GM12878 (cell line): Measurements from ENCODE around the gene CAV2. TPM values are rescaled to one million over a fixed set of nuclear protein-coding genes. Genes with fewer than 3 reads are reported as not detected.

Experiments used
- ATAC-seq: fragments of 200-7000 bp; cut with Tn5 transposase; 3 replicates; pipeline ENCODE4 v1.9.1; 2020; ENCODE audit warnings: mild to moderate bottlenecking, moderate library complexity
- BruUV-seq: library from RNA; stranded (reverse); fragments of 400-500 nt; replicated peaks from 2 replicates; lab custom pipeline; 2021; lab: Mats Ljungman, UMichigan
- CTCF ChIA-PET: fragments of 300-600 bp; sonication (Branson Sonifier 250); formaldehyde crosslinking; extraction: SDS; loops from one replicate; lab custom pipeline; 2021; ENCODE audit warnings: inconsistent platforms; lab: Yijun Ruan, JAX
- POLR2A ChIA-PET: fragments of 350-600 bp; formaldehyde crosslinking; extraction: SDS; loops from one replicate; lab custom pipeline; 2021; ENCODE audit warnings: inconsistent platforms; lab: Charles Lee
- RAD21 ChIA-PET: fragments of 300-600 bp; sonication (Branson Sonifier 250); formaldehyde crosslinking; loops from one replicate; lab custom pipeline; 2023; ENCODE audit warnings: antibody characterized with exemption; ENCODE audit not compliant: unreplicated experiment; lab: Charles Lee
- SMC1A ChIA-PET: fragments of 300-600 bp; sonication (Branson Sonifier 250); formaldehyde crosslinking; loops from one replicate; lab custom pipeline; 2023; ENCODE audit not compliant: unreplicated experiment, uncharacterized antibody; lab: Charles Lee
- DNase-seq: peaks from one replicate; pipeline ENCODE4 v3.0.0-alpha.2; 2011; ENCODE audit warnings: low read depth, low spot score
- FAIRE-seq: peaks from 3 replicates; lab custom pipeline; 2011; peaks lifted over from hg19 to GRCh38; lab: Jason Lieb, UNC
- H2AFZ ChIP-seq: 2 replicates; pipeline ENCODE4 v1.6.0; 2011; ENCODE audit warnings: low read depth, low read length, control low read depth; ENCODE audit not compliant: control insufficient read depth
- H3K27ac ChIP-seq: 2 replicates; pipeline ENCODE4 v1.5.1; 2011; ENCODE audit warnings: control low read depth; ENCODE audit not compliant: control insufficient read depth, insufficient read depth
- H3K27me3 ChIP-seq, 2 experiments: replicated peaks in 1 of 2; 2 replicates each; pipeline versions ENCODE4 v1.6.0 to v1.6.1; 2011; ENCODE audit warnings: low read length in 1 of 2; ENCODE audit not compliant: control insufficient read depth in 2 of 2, insufficient read depth in 2 of 2
- H3K36me3 ChIP-seq, 2 experiments: 2 replicates each; pipeline ENCODE4 v1.5.1; 2011; ENCODE audit warnings: low read length in 1 of 2; ENCODE audit not compliant: control insufficient read depth in 2 of 2, insufficient read depth in 2 of 2
- H3K4me1 ChIP-seq: 2 replicates; pipeline ENCODE4 v1.6.1; 2011; ENCODE audit warnings: mild to moderate bottlenecking, low read length, moderate library complexity, mixed read lengths; ENCODE audit not compliant: control insufficient read depth, insufficient read depth
- H3K4me2 ChIP-seq: 2 replicates; pipeline ENCODE4 v1.6.0; 2011; ENCODE audit warnings: control low read depth; ENCODE audit not compliant: control insufficient read depth, insufficient read depth
- H3K4me3 ChIP-seq: fragments of 200-600 bp; sonication (generic); 2 replicates; pipeline ENCODE4 v1.5.1; 2016
- H3K79me2 ChIP-seq: 2 replicates; pipeline ENCODE4 v1.6.0; 2011; ENCODE audit warnings: low read length; ENCODE audit not compliant: control insufficient read depth, insufficient read depth
- H3K9ac ChIP-seq: 2 replicates; pipeline ENCODE4 v1.8.0; 2011; ENCODE audit warnings: low read length, control low read depth, mixed read lengths; ENCODE audit not compliant: control insufficient read depth, insufficient read depth
- H3K9me3 ChIP-seq: replicated peaks from 3 replicates; pipeline ENCODE4 v1.5.1; 2011; ENCODE audit warnings: mild to moderate bottlenecking, low read length; ENCODE audit not compliant: control insufficient read depth, insufficient read depth
- H4K20me1 ChIP-seq: 2 replicates; pipeline ENCODE4 v1.6.0; 2011; ENCODE audit not compliant: control insufficient read depth, insufficient read depth
- BHLHE40 ChIP-seq, 2 experiments: fragments of 450-650 bp in 1 of 2; IDR thresholded peaks; 2 replicates each; pipeline ENCODE4 v1.6.1; 2011 to 2017; ENCODE audit warnings: low read depth in 2 of 2, borderline replicate concordance in 1 of 2, improper control_type of control experiment in 1 of 2, low read length in 1 of 2, mild to moderate bottlenecking in 1 of 2
- DPF2 ChIP-seq: fragments of 450-650 bp; IDR thresholded peaks from 2 replicates; pipeline ENCODE4 v1.6.1; 2017; ENCODE audit warnings: mild to moderate bottlenecking
- EZH2 ChIP-seq: IDR thresholded peaks from 2 replicates; pipeline ENCODE4 v1.6.1; 2012; ENCODE audit warnings: low read depth, mild to moderate bottlenecking, control low read depth, inconsistent platforms, low read length, borderline replicate concordance; ENCODE audit not compliant: control insufficient read depth
- NFIC ChIP-seq: IDR thresholded peaks from 2 replicates; pipeline ENCODE4 v1.6.1; 2012; ENCODE audit warnings: low read depth, mild to moderate bottlenecking, inconsistent platforms, low read length, moderate library complexity
- NFXL1 ChIP-seq: fragments of 450-650 bp; IDR thresholded peaks from 2 replicates; pipeline ENCODE4 v1.6.1; 2017; ENCODE audit warnings: antibody characterized with exemption, mild to moderate bottlenecking, borderline replicate concordance
- NFYA ChIP-seq: IDR thresholded peaks from 2 replicates; pipeline ENCODE4 v1.6.1; 2011; ENCODE audit warnings: low read depth, mild to moderate bottlenecking, low read length, improper control_type of control experiment, borderline replicate concordance
- NR2C1 ChIP-seq: fragments of 450-650 bp; IDR thresholded peaks from 2 replicates; pipeline ENCODE4 v1.6.1; 2017; ENCODE audit warnings: antibody characterized with exemption, mild to moderate bottlenecking, moderate library complexity
- NR2C2 ChIP-seq: IDR thresholded peaks from 2 replicates; pipeline ENCODE4 v1.6.1; 2011; ENCODE audit warnings: borderline replicate concordance, low read depth; ENCODE audit not compliant: control insufficient read depth, insufficient read length
- SMARCA5 ChIP-seq: fragments of 450-650 bp; IDR thresholded peaks from 2 replicates; pipeline ENCODE4 v1.6.1; 2017; ENCODE audit warnings: mild to moderate bottlenecking
- ZNF207 ChIP-seq: fragments of 450-650 bp; IDR thresholded peaks from 2 replicates; pipeline ENCODE4 v1.6.1; 2014; ENCODE audit warnings: antibody characterized with exemption, mild to moderate bottlenecking, borderline replicate concordance
- WGBS: methylation state at CpG from one replicate; pipeline ENCODE4 v1.1.6; 2016; ENCODE audit warnings: low lambda C conversion rate; ENCODE audit not compliant: insufficient replicate concordance, insufficient coverage; ENCODE audit errors: missing lambda C conversion rate; 5-methylcytosine and 5-hydroxymethylcytosine counted together
- in situ Hi-C: fragments of 300-500 bp; cut with MboI; formaldehyde crosslinking; loops from 9 replicates; pipeline ENCODE4 v1.14.3; 2018; ENCODE audit warnings: mixed read lengths
- intact Hi-C: fragments of 100-400 bp; cut with micrococcal nuclease; formaldehyde crosslinking; loops from one replicate; pipeline ENCODE4 v1.14.2; 2022; ENCODE audit not compliant: unreplicated experiment
- polyA plus RNA-seq, 11 experiments: library from polyadenylated mRNA; depleted of rRNA in 4 of 11; unstranded in 6 of 11; stranded (reverse) in 5 of 11; fragments of >200 nt; fragmentation: Nextera tagmentation in 4 of 11; fragmentation: Illumina TruSeq in 1 of 11; extraction: Ambion mirVana in 4 of 11; extraction: Trizol in 1 of 11; gene quantifications; 1 replicate in 1 of 11; 2 replicates in 10 of 11; pipeline versions ENCODE4 v1.2.1 to v1.2.3, GENCODE V29; 2011 to 2016; ENCODE audit warnings: inconsistent platforms in 2 of 11, missing spikeins in 2 of 11, low read depth in 1 of 11
- total RNA-seq, 4 experiments: library from RNA; depleted of rRNA in 3 of 4; stranded (reverse); fragments of >200 nt in 3 of 4; fragmentation: Illumina TruSeq in 1 of 4; extraction: Trizol in 1 of 4; gene quantifications; 2 replicates each; pipeline versions ENCODE4 v1.2.1 to v1.2.3, GENCODE V29; 2013 to 2021
- TF ChIP-seq, protein P1 (sequence below): fragments of 450-650 bp; IDR thresholded peaks from 2 replicates; pipeline ENCODE4 v1.6.1; 2017; ENCODE audit warnings: mild to moderate bottlenecking, moderate library complexity
- TF ChIP-seq, protein P2 (sequence below): IDR thresholded peaks from 2 replicates; pipeline ENCODE4 v1.6.1; 2012; ENCODE audit warnings: improper control_type of control experiment, low read depth, low read length; ENCODE audit not compliant: insufficient replicate concordance

The CAV2 gene
- total and polyA plus RNA-seq, 10 of the 15 experiments (the other 5 are each of a cell fraction or from before 2014, with no cell fraction given) = 0.77 to 11.4 (median 2.5) TPM

DNA sequence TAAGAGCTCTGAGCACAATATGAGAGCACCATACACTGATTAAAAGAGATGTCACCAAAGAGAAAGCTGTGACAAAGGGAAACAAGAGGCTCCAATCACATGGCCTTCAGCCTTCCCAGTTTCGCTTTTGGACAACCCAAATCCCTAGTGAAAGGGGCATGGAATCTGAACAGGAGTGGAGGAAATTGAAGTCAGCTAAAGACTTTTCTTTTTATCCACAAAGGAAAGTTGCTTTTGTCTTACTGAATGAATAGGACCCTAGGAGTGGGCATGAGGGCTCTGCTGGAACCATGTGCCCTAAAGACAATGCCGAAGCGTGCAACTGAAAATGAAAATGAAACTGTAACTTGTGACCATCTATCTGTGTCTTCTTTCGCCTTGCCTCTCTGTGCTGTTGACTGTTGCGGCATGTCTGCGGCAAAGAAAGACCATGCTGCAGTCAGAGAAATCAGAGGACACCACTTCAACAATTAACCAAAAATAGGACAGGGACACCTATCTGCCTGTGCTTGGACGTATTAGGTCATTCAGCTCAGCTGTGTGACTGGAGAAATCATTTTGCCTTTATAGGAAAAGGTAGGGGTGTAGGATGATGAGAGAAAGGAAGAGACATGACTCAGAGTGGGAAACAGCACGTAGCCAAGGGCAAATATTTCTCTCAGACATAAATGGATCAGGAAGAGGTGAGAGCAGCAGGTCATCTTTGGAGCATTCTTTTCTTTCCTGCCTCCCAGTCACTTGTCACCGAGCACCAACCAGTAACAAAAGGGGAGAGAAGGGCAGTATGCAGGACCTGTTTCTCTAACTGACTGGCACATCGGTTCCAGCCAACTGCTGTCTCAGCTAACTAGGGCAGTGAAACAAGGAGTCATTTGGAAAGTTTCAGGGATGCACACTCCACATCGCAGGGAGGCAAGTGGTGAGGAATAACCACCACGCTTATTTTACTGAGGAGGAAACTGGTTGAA, 12.3 kb downstream of the CAV2 start:
- intact Hi-C loops = no loop called here
- Histone ChIP-seq H3K4me2 (peak overlapping the region; percentile 98), H3K9me3 (no peaks in the 10 kb centered on the region), H4K20me1 (no peaks in the 10 kb centered on the region), H3K27ac (peak overlapping the region; percentile 79), H3K27me3 (no peaks in the 10 kb centered on the region), H3K79me2 (no peaks in the 10 kb centered on the region), H2AFZ (peak overlapping the region; percentile 99), H3K36me3 (no peaks in the 10 kb centered on the region), H3K4me1 (peaks cover 16% of the 10 kb centered on the region), H3K4me3 (peak overlapping the region; percentile 82), H3K9ac (peak overlapping the region; percentile 64)
- ChIA-PET RAD21 (interaction anchor here (1.4 to 1.9 kb wide), 2 partner anchors 15 to 65 kb away, joined by 3 to 5 read pairs; no protein-coding TSS in a partner anchor), CTCF (interaction anchor here (1.3 to 3.4 kb wide), 2 partner anchors 65 to 79 kb away, joined by 4 to 8 read pairs; no protein-coding TSS in a partner anchor), SMC1A (interaction anchor here (1.6 to 2.0 kb wide), 2 partner anchors 10 to 14 kb away, joined by 4 to 5 read pairs; no protein-coding TSS in a partner anchor), POLR2A (no interaction called here)
- DNase-seq (peak; percentile 72), ATAC-seq (peak; percentile 99), FAIRE-seq (peak; percentile 98)
- in situ Hi-C loops = no loop called here
- WGBS = under 1% methylated on average over 12 of the region's 12 CpGs
- no TSS peak for BruUV-seq
- 0 out of 2 replicates have a peak, but pooled peaks have one; percentile 18 for TF ChIP-seq NFIC
- TF ChIP-seq, protein P1, sequence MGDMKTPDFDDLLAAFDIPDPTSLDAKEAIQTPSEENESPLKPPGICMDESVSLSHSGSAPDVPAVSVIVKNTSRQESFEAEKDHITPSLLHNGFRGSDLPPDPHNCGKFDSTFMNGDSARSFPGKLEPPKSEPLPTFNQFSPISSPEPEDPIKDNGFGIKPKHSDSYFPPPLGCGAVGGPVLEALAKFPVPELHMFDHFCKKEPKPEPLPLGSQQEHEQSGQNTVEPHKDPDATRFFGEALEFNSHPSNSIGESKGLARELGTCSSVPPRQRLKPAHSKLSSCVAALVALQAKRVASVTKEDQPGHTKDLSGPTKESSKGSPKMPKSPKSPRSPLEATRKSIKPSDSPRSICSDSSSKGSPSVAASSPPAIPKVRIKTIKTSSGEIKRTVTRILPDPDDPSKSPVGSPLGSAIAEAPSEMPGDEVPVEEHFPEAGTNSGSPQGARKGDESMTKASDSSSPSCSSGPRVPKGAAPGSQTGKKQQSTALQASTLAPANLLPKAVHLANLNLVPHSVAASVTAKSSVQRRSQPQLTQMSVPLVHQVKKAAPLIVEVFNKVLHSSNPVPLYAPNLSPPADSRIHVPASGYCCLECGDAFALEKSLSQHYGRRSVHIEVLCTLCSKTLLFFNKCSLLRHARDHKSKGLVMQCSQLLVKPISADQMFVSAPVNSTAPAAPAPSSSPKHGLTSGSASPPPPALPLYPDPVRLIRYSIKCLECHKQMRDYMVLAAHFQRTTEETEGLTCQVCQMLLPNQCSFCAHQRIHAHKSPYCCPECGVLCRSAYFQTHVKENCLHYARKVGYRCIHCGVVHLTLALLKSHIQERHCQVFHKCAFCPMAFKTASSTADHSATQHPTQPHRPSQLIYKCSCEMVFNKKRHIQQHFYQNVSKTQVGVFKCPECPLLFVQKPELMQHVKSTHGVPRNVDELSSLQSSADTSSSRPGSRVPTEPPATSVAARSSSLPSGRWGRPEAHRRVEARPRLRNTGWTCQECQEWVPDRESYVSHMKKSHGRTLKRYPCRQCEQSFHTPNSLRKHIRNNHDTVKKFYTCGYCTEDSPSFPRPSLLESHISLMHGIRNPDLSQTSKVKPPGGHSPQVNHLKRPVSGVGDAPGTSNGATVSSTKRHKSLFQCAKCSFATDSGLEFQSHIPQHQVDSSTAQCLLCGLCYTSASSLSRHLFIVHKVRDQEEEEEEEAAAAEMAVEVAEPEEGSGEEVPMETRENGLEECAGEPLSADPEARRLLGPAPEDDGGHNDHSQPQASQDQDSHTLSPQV = no peak
- no peak for TF ChIP-seq NFYA
- TF ChIP-seq SMARCA5 = no peak
- no peak for TF ChIP-seq NR2C2
- TF ChIP-seq EZH2 = no peak
- TF ChIP-seq ZNF207 = no peak; the same call in 1 of the 2 replicates
- TF ChIP-seq NR2C1 = no peak
- TF ChIP-seq BHLHE40 (IDR thresholded peaks at IDR 0.05; ENCODE audit: borderline replicate concordance in 1 of 2, low read depth in 2 of 2, low read length in 1 of 2) = peak; percentile 38 to 63; a peak in 2 of 4 replicates
- no peak for TF ChIP-seq NFXL1
- TF ChIP-seq, protein P2, sequence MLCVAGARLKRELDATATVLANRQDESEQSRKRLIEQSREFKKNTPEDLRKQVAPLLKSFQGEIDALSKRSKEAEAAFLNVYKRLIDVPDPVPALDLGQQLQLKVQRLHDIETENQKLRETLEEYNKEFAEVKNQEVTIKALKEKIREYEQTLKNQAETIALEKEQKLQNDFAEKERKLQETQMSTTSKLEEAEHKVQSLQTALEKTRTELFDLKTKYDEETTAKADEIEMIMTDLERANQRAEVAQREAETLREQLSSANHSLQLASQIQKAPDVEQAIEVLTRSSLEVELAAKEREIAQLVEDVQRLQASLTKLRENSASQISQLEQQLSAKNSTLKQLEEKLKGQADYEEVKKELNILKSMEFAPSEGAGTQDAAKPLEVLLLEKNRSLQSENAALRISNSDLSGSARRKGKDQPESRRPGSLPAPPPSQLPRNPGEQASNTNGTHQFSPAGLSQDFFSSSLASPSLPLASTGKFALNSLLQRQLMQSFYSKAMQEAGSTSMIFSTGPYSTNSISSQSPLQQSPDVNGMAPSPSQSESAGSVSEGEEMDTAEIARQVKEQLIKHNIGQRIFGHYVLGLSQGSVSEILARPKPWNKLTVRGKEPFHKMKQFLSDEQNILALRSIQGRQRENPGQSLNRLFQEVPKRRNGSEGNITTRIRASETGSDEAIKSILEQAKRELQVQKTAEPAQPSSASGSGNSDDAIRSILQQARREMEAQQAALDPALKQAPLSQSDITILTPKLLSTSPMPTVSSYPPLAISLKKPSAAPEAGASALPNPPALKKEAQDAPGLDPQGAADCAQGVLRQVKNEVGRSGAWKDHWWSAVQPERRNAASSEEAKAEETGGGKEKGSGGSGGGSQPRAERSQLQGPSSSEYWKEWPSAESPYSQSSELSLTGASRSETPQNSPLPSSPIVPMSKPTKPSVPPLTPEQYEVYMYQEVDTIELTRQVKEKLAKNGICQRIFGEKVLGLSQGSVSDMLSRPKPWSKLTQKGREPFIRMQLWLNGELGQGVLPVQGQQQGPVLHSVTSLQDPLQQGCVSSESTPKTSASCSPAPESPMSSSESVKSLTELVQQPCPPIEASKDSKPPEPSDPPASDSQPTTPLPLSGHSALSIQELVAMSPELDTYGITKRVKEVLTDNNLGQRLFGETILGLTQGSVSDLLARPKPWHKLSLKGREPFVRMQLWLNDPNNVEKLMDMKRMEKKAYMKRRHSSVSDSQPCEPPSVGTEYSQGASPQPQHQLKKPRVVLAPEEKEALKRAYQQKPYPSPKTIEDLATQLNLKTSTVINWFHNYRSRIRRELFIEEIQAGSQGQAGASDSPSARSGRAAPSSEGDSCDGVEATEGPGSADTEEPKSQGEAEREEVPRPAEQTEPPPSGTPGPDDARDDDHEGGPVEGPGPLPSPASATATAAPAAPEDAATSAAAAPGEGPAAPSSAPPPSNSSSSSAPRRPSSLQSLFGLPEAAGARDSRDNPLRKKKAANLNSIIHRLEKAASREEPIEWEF = no peak
- TF ChIP-seq DPF2 = peak; percentile 65; the same call in 1 of the 2 replicates
